ENCODE data around the gene MCM10. TPM values are rescaled to one million over a fixed set of nuclear protein-coding genes. Genes with fewer than 3 reads are reported as not detected.

MCM10 gene
- total RNA-seq, 1 donor from 2014 or later: 5.0 TPM

DNA sequence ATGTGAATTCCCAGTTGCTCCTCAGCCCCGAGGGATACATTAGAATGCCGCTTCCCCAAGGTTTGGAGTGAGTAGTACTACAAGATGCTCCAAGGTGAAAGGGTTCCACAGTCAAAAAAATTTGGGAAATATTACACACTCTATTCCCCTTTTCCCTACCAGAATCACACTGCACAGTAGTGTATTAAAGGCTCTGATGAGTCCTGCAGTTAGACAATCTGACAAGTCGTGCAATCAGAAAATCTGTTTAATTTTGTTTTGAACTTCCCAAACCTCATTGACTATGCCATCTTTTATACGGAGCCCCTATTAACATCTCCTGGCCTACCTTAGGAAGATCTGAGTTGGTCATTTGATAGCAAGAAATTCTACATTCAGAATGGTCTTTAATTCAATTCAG, 86.4 kb downstream of the MCM10 start:
- Mint-ChIP-seq H3K27me3 (ENCODE audit: unreplicated experiment) (no peaks in the 10 kb centered on the region), H3K27ac (ENCODE audit: unreplicated experiment) (no peak overlapping the region), H3K9me3 (ENCODE audit: unreplicated experiment) (no peaks in the 10 kb centered on the region), H3K4me1 (ENCODE audit: low read depth, unreplicated experiment) (peaks cover 5% of the 10 kb centered on the region), H3K36me3 (ENCODE audit: unreplicated experiment) (no peaks in the 10 kb centered on the region), H3K4me3 (ENCODE audit: unreplicated experiment) (no peak overlapping the region)
- TF ChIP-seq, protein P1, sequence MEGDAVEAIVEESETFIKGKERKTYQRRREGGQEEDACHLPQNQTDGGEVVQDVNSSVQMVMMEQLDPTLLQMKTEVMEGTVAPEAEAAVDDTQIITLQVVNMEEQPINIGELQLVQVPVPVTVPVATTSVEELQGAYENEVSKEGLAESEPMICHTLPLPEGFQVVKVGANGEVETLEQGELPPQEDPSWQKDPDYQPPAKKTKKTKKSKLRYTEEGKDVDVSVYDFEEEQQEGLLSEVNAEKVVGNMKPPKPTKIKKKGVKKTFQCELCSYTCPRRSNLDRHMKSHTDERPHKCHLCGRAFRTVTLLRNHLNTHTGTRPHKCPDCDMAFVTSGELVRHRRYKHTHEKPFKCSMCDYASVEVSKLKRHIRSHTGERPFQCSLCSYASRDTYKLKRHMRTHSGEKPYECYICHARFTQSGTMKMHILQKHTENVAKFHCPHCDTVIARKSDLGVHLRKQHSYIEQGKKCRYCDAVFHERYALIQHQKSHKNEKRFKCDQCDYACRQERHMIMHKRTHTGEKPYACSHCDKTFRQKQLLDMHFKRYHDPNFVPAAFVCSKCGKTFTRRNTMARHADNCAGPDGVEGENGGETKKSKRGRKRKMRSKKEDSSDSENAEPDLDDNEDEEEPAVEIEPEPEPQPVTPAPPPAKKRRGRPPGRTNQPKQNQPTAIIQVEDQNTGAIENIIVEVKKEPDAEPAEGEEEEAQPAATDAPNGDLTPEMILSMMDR (IDR thresholded peaks at IDR 0.05; ENCODE audit: partially characterized antibody, unreplicated experiment): no peak
- DNase-seq: no peak

GRCh38 chr10:13253726-13254125, 92.4 kb downstream of the MCM10 start:
- Mint-ChIP-seq H3K4me1 (ENCODE audit: low read depth, unreplicated experiment) (no peaks in the 10 kb centered on the region), H3K27ac (ENCODE audit: unreplicated experiment) (no peak overlapping the region), H3K27me3 (ENCODE audit: unreplicated experiment) (no peaks in the 10 kb centered on the region), H3K4me3 (ENCODE audit: unreplicated experiment) (no peak overlapping the region), H3K36me3 (ENCODE audit: unreplicated experiment) (no peaks in the 10 kb centered on the region), H3K9me3 (ENCODE audit: unreplicated experiment) (peaks cover 3% of the 10 kb centered on the region)
- TF ChIP-seq, protein P1 (IDR thresholded peaks at IDR 0.05; ENCODE audit: partially characterized antibody, unreplicated experiment): no peak
- DNase-seq: no peak

- Mint-ChIP-seq H3K4me3 (ENCODE audit: unreplicated experiment) (no peak overlapping the region), H3K4me1 (ENCODE audit: low read depth, unreplicated experiment) (no peaks in the 10 kb centered on the region), H3K36me3 (ENCODE audit: unreplicated experiment) (peaks cover 5% of the 10 kb centered on the region), H3K27me3 (ENCODE audit: unreplicated experiment) (peaks cover 2% of the 10 kb centered on the region), H3K27ac (ENCODE audit: unreplicated experiment) (no peak overlapping the region), H3K9me3 (ENCODE audit: unreplicated experiment) (peaks cover 6% of the 10 kb centered on the region)
- TF ChIP-seq, protein P1 (IDR thresholded peaks at IDR 0.05; ENCODE audit: partially characterized antibody, unreplicated experiment): no peak
- DNase-seq: no peak
Observed at GRCh38 chr10:13256627-13257026, 95.3 kb downstream of the MCM10 start.

DNA sequence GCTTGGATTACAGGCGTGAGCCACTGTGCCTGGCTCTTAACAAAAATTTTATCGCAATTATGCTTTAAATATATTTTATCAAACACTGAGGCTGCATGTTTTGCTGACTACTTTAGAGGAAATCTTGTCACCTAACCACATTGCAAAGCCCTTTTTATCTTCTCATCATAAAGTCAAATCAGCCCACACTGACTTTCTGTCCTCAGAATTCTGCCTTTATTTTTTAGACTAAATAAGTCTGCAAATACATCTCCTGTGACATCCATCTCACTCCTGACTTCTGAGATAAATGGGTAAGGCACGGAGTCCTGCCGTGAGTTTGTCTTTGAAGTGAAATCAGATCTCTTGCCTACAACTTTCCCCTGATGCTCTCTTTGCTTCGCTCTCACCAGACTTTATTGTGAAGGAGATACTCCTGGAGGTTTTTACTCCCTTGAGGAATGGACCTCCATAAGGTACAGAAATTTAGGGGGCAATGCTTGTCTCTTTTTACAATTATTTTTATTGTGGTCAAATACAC, 96.3 kb downstream of the MCM10 start:
- Mint-ChIP-seq H3K27me3 (ENCODE audit: unreplicated experiment) (peaks cover 2% of the 10 kb centered on the region), H3K9me3 (ENCODE audit: unreplicated experiment) (peaks cover 6% of the 10 kb centered on the region), H3K4me1 (ENCODE audit: low read depth, unreplicated experiment) (no peaks in the 10 kb centered on the region), H3K4me3 (ENCODE audit: unreplicated experiment) (no peak overlapping the region), H3K36me3 (ENCODE audit: unreplicated experiment) (peaks cover 5% of the 10 kb centered on the region), H3K27ac (ENCODE audit: unreplicated experiment) (no peak overlapping the region)
- TF ChIP-seq, protein P1 (IDR thresholded peaks at IDR 0.05; ENCODE audit: partially characterized antibody, unreplicated experiment): no peak
- no peak for DNase-seq

Other genes with a start within 250 kb of the MCM10 start
- gene CCDC3, start 159.8 kb upstream of the MCM10 start, total RNA-seq (ENCODE audit: unreplicated experiment): 13.8 TPM
- 90.6 TPM for gene OPTN, start 61.4 kb upstream of the MCM10 start, total RNA-seq (ENCODE audit: unreplicated experiment)
- gene UCMA, start 72.8 kb downstream of the MCM10 start, total RNA-seq (ENCODE audit: unreplicated experiment): not detected
- gene PHYH, start 138.5 kb downstream of the MCM10 start, total RNA-seq (ENCODE audit: unreplicated experiment): 20.4 TPM
- 51.1 TPM for gene SEPHS1, start 186.7 kb downstream of the MCM10 start, total RNA-seq (ENCODE audit: unreplicated experiment)